AML-193 (cell line): ENCODE measurements around the gene PIAS1.
"Not testable (repeated sequence)": the region's sequence is repeated elsewhere in the genome, so short reads cannot be mapped to it uniquely, and the experiment has no call there.

Experiments
- DNase-seq, 2 experiments: peaks; one replicate each; lab custom pipeline; 2025; lab: John Stamatoyannopoulos, UW

Gene PIAS1

DNA sequence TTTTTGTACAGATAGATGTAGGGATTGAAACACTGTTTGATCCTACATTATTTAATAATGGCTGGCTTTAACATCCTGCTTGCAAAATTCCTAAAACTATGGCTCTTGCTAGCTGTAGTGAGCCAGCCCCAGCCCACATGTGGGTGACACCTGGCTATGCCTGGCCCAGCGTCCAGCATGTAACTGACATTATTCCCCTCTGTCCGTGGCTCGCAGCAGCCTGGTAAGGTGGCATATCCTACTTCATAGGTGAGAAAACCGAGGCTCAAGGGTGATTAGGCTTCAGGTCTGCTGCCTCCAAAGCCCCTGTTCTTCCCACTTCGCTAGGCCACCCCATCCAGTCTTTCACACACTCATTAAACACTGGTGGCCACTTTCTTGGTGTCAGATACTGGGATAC lies 149.4 kb downstream of the PIAS1 start:
- no peak for DNase-seq

- DNase-seq = no peak
These were observed 149.8 kb downstream of the PIAS1 start for GRCh38 chr15:68203956-68204355.

GRCh38 chr15:68204361-68204760 lies 150.2 kb downstream of the PIAS1 start:
- DNase-seq = no peak

DNA sequence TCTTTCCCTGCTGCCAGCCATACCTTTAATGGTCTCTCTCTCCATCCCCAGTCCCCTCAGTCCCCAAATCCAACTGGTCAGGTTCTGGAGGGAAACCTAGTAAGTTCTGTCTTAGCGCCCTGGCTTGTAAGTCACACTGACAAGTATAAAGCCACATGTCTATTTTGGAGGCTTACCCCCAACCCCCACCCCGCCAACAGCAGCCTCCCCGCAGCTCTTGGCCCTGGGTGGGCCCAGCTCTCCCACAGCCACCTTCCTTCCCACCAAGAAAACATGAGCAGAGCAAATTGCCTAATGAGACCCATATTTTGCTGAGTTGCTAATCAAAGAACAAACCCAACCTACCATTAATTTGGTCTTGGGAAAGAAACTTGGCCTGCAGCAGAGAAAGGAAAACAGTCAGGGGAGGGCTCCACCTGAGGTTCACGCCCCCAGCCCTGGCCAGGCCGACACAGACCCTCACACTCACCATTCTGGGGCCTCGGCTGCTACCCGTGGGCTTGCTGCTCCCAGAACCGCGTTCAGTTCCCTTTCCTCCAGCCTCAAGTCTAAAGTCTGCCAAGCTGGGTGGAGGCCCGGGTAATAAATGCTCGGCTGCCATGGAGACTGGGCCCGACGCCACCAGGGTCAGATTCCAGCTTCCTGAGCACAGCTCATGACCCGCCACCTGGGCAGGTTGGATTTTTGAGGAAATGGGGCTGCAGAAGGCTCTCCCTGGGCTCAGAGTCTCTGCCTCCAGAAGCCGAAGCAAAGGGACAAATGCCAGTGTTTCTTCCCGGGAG lies 150.9 kb downstream of the PIAS1 start, which contains the start of gene CALML4:
Gene CALML4, minus strand, starts transcription at position 557 of the 782 bp plus-strand sequence. Its CDS starts 85 bp downstream, at position 472.
- no peak for DNase-seq

- DNase-seq = no peak
These were observed 151.4 kb downstream of the PIAS1 start for GRCh38 chr15:68205558-68205944.

- DNase-seq = no peak
These were observed 151.9 kb downstream of the PIAS1 start for GRCh38 chr15:68205954-68206539.

DNA sequence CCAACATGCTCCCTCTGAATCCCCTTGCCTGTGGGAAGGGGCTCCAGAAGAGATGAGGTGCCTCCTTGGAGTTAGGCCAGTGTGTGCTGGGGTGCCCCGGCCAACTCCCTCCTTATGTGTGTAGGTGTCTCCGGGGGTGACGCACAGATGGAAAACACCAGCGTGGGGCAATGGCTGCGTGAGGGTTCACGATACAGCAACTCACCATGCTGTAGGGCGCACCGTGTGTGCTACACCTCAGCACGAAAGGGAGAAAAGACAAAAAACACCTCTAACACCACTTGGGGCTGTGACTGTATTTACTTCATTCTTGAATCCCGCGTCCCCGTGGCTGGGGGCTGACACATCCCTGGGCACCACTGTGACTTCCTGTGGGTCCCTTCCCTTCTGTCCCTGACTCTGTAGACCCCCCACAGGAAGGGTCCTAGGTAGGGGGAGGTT lies 152.6 kb downstream of the PIAS1 start:
- no peak for DNase-seq

- no peak for DNase-seq
These were observed 153.2 kb downstream of the PIAS1 start for GRCh38 chr15:68207176-68207935.

GRCh38 chr15:68208136-68208535 lies 154.0 kb downstream of the PIAS1 start:
- DNase-seq = no peak

DNA sequence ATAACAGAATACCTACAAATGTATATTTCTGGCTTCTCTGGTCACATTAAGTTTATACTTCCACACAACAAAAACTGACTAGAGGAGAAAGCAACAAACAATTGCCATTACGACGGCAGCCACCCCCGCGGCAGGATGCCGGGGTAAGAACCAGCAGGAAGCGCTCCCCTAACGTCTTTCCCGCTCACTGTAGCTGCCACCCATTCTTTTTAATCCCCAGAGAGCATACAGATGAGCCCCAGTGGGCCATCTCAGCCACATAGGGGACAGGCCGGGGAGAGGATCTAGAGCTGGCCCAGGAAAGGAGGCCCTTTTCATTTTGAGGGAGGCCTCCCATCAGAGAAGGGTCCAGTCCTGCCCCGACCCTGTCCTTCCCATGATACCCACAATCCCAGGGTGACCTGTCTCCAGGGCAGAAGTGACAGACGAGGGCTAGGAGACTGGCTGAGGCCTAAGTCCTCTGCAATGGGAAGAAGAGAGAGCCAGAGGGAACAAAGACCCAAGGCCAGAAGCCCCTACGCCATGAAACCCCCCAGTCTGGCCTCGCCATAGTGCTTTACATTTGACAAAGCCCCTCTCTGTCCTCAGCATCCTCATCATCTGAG lies 154.6 kb downstream of the PIAS1 start:
- DNase-seq = no peak

GRCh38 chr15:68209272-68209671 lies 155.2 kb downstream of the PIAS1 start:
- no peak for DNase-seq

DNA sequence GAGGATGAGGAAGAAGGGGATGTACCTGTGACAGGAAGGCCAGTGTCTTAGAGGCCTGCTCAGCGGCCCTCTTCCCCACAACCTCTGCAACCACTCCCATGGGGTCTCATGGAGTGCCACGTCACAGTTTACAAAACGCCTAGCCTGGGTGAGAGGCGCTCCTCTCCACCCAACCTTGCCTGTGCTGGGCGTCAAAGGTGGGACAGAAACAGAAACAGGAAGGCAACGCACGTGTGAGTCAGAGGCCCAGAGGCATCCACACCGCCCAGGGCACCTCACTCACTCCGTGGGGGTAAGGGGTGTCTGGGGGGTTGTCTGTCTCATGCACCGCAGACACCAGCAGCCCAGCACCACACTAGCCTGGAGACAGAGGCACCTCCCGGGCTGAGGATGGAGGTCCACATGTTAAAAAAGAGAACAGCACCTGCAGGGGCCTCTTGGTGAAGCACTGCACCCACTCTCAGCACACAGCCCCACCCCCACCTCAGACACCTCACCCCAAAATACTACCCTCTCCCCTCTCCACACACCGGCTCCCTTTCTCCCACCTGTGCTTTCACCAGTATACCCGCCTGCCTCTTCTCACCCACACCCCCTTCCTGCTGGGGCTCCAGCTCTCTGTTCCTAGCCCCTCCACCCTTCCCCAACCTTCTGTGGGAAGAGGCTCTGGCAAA lies 155.8 kb downstream of the PIAS1 start:
- no peak for DNase-seq

DNA sequence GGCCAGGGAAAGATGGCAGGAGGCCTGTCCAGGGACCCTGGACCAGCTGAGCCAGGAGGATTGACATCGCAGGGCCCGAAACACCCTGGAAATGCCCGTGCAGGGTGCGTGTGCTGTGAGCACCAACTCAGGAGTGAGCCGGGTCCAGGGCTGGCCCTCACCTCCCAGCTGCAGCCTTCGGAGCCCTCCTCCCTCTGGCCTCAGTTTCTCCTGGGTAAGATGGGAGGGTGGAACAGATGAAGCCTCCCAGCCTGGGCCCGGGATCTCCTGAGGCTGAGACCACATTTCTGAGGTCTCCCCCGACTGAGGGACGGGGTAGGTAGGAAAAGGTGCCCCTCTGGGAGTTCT lies 156.3 kb downstream of the PIAS1 start:
- no peak for DNase-seq

- no peak for DNase-seq
These were observed 156.9 kb downstream of the PIAS1 start for GRCh38 chr15:68210821-68211655.

GRCh38 chr15:68211656-68212320 lies 157.7 kb downstream of the PIAS1 start:
- DNase-seq = no peak

DNA sequence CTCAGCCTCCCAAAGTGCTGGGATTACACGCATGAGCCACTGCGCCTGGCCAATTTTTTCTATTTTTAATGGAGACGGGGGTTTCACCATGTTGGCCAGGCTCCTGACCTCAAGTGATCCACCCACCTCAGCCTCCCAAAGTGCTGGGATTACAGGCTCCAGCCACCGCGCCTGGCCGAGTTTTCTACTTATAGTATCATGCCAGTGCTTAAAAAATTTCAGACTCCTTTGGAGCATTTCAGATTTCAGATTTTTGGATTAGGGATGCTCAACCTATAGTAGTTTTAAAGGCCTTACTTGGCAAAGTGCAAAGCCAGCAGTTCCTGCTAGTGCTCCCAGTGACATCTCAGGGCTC lies 159.4 kb downstream of the PIAS1 start:
- DNase-seq = not testable (repeated sequence)

DNA sequence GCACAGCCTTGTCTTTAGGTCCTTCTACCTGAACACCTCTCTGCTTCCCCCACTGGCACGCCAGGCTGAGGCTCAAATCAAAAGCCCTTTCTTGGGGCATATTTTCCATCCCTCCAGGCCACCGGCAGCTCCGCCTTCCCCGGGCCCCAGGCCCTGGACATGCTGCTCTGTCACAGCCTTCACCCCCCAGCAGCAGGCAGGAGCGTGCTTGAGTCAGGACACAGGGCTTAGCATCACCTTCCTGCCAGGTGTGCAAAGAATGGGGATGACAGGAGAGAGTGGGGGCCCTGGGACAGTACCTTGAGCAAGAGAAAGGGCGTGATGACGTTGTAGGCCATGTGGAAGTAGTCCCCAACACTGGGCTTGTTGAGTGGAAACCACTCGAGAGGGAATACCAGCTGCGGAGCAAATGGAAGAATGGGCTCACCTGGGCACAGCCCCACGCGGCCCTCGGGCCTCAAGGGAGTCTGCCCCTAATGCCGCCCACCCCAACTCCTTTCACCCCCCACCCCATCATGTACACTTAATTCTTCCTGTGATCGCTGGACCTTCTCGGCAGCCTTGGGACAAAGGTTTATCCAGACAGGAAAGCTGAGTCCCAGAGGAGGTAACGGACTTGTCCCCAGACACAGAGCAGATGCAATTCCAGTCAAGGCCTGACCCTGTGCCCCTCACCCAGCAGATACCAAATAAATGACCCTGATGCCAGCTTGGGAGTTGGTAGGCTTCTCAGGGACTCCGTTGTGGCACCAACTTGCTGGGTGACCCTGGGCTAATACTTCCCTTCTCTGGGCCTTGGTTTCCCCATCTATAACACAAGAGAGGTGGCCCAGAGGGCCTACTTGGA lies 160.1 kb downstream of the PIAS1 start:
- no peak for DNase-seq

DNA sequence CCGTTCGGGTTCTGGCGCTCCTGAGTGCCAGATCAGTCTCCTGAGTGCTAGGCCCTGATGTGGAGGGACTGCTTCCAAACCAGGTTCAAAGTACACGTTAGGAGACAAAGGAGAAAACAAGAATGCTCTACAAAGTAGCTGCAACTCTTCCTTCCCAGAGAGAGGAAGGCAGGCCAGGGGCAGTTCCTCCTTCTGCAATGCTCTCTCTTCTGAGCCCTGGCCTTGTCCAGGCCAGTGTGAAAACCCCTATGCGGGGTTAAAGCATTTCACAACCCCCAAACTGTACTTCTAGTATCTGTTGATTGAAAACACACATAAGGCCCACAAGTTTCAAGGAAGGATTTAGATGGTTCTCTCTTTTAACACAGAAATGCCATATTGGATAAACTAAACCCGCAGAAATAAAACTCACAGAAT lies 160.7 kb downstream of the PIAS1 start:
- peak in 1 of 2 experiments; percentile 7 for DNase-seq

DNA sequence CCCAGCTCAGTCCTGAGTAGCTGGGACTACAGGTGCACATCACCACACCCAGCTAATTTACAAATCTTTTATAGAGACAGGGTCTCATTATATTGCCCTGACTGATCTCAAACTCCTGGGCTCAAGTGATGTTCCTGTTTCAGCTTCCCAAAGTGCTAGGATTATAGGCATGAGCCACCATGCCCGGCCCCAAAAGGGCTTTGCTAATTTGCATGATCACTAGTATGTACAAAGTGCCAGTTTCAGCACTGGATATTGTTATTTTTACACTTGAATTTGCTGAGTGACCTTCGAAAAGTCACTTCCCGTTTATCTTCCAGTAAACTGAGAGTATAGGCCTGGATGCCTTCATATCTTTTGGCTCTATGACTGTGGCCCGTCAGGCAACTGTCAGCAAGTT lies 163.2 kb downstream of the PIAS1 start:
- DNase-seq = no peak

GRCh38 chr15:68218331-68218730 lies 164.2 kb downstream of the PIAS1 start:
- no peak for DNase-seq
